Activated B cell treated with CpG ODN at 0.5 μM for 24 hours (primary cell): ENCODE measurements around the gene DUSP7. TPM values are rescaled to one million over a fixed set of nuclear protein-coding genes. Genes with fewer than 3 reads are reported as not detected.

Experiments
- ATAC-seq: fragments of 200-7000 bp; cut with Tn5 transposase; one replicate; pipeline ENCODE4 v1.10.0; 2021; ENCODE audit warnings: low read depth, mild to moderate bottlenecking, moderate library complexity
- CTCF ChIA-PET: fragments of 350-600 bp; sonication (Branson Sonifier 250); formaldehyde crosslinking; loops from one replicate; lab custom pipeline; 2021; ENCODE audit warnings: antibody characterized with exemption; lab: Charles Lee
- POLR2A ChIA-PET: fragments of 350-600 bp; sonication (Branson Sonifier 250); formaldehyde crosslinking; loops from one replicate; lab custom pipeline; 2021; ENCODE audit warnings: antibody characterized with exemption; lab: Charles Lee
- DNase-seq: peaks from one replicate; pipeline ENCODE4 v3.0.0; 2022
- H3K27ac Mint-ChIP-seq: one replicate; pipeline ENCODE4 v1.8.0; 2020; ENCODE audit warnings: mixed read lengths
- H3K27me3 Mint-ChIP-seq: one replicate; pipeline ENCODE4 v1.8.0; 2021; ENCODE audit warnings: mixed read lengths
- H3K36me3 Mint-ChIP-seq: one replicate; pipeline ENCODE4 v1.8.0; 2021; ENCODE audit warnings: low read depth, mixed read lengths
- H3K4me1 Mint-ChIP-seq: one replicate; pipeline ENCODE4 v1.8.0; 2021; ENCODE audit warnings: mixed read lengths
- H3K4me3 Mint-ChIP-seq: one replicate; pipeline ENCODE4 v1.8.0; 2020; ENCODE audit warnings: mild to moderate bottlenecking, mixed read lengths
- H3K9me3 Mint-ChIP-seq: one replicate; pipeline ENCODE4 v1.8.0; 2020; ENCODE audit warnings: mixed read lengths
- CTCF ChIP-seq: fragments of 200-600 bp; IDR thresholded peaks from one replicate; pipeline ENCODE4 v1.8.0; 2022; ENCODE audit warnings: antibody characterized with exemption, mild to moderate bottlenecking
- intact Hi-C: fragments of 100-400 bp; cut with micrococcal nuclease; formaldehyde crosslinking; loops from one replicate; pipeline ENCODE4 v1.15.1; 2024
- total RNA-seq: library from RNA; stranded (reverse); gene quantifications from 2 replicates; pipeline ENCODE4 v1.2.3, GENCODE V29; 2022

The DUSP7 gene
- total RNA-seq, 1 donor from 2014 or later = 4.3 TPM

- Mint-ChIP-seq H3K4me3 (no peak overlapping the region), H3K36me3 (no peaks in the 10 kb centered on the region), H3K27ac (no peak overlapping the region), H3K27me3 (peaks cover 2% of the 10 kb centered on the region), H3K9me3 (no peaks in the 10 kb centered on the region), H3K4me1 (peaks cover 8% of the 10 kb centered on the region)
- TF ChIP-seq CTCF = no peak
- no peak for DNase-seq
- no peak for ATAC-seq
- intact Hi-C loops = no loop called here
- POLR2A ChIA-PET = no interaction called here
- CTCF ChIA-PET = no interaction called here
These were observed 37.9 kb downstream of the DUSP7 start for GRCh38 chr3:52018319-52019000.

GRCh38 chr3:52017586-52017985 lies 38.8 kb downstream of the DUSP7 start:
- Mint-ChIP-seq H3K9me3 (no peaks in the 10 kb centered on the region), H3K36me3 (no peaks in the 10 kb centered on the region), H3K4me3 (no peak overlapping the region), H3K27ac (no peak overlapping the region), H3K4me1 (peaks cover 2% of the 10 kb centered on the region), H3K27me3 (peaks cover 2% of the 10 kb centered on the region)
- CTCF ChIA-PET = no interaction called here
- POLR2A ChIA-PET = interaction anchor here (0.6 kb wide), 1 partner anchor 141 kb away, joined by 3 read pairs; no protein-coding TSS in a partner anchor
- intact Hi-C loops = no loop called here
- TF ChIP-seq CTCF = no peak
- DNase-seq = no peak
- no peak for ATAC-seq

- H3K27me3 Mint-ChIP-seq = peaks cover 2% of the 10 kb centered on the region
- no peak for TF ChIP-seq CTCF
- CTCF ChIA-PET = no interaction called here
These were observed 40.7 kb downstream of the DUSP7 start for GRCh38 chr3:52015438-52016228.

GRCh38 chr3:52014613-52015012 lies 41.8 kb downstream of the DUSP7 start:
- intact Hi-C loops = no loop called here
- TF ChIP-seq CTCF = no peak
- no peaks in the 10 kb centered on the region for H3K9me3 Mint-ChIP-seq
- CTCF ChIA-PET = no interaction called here
- no peak overlapping the region for H3K4me3 Mint-ChIP-seq
- POLR2A ChIA-PET = no interaction called here
- H3K36me3 Mint-ChIP-seq = no peaks in the 10 kb centered on the region
- H3K27me3 Mint-ChIP-seq = peaks cover 2% of the 10 kb centered on the region
- ATAC-seq (no peak), DNase-seq (no peak)
- H3K27ac Mint-ChIP-seq = no peak overlapping the region
- no peaks in the 10 kb centered on the region for H3K4me1 Mint-ChIP-seq

More at GRCh38 chr3:52015438-52016228, 40.7 kb downstream of the DUSP7 start:
- intact Hi-C loops = no loop called here
- Mint-ChIP-seq H3K36me3 (no peaks in the 10 kb centered on the region), H3K9me3 (no peaks in the 10 kb centered on the region), H3K27ac (no peak overlapping the region), H3K4me1 (no peaks in the 10 kb centered on the region), H3K4me3 (no peak overlapping the region)
- DNase-seq (no peak), ATAC-seq (no peak)
- POLR2A ChIA-PET = no interaction called here
